OCI-LY7 (cell line): ENCODE results near the gene HBQ1. TPM values are rescaled to one million over a fixed set of nuclear protein-coding genes. Genes with fewer than 3 reads are reported as not detected.

Experiments
- Bru-seq: library from RNA; stranded (reverse); fragments of 400-500 nt; gene quantifications from one replicate; lab custom pipeline; 2021; lab: Mats Ljungman, UMichigan
- BruChase-seq, 2 experiments: library from RNA; stranded (reverse); fragments of 400-500 nt; gene quantifications; one replicate each; lab custom pipeline; 2021; lab: Mats Ljungman, UMichigan
- BruUV-seq: library from RNA; stranded (reverse); fragments of 400-500 nt; replicated peaks from 2 replicates; lab custom pipeline; 2021; lab: Mats Ljungman, UMichigan
- CTCF ChIA-PET: fragments of 300-600 bp; sonication (Branson Sonifier 250); formaldehyde crosslinking; loops from one replicate; lab custom pipeline; 2022; ENCODE audit warnings: antibody characterized with exemption; ENCODE audit not compliant: unreplicated experiment; lab: Charles Lee
- POLR2A ChIA-PET: fragments of 300-600 bp; sonication (Branson Sonifier 250); formaldehyde crosslinking; loops from one replicate; lab custom pipeline; 2022; ENCODE audit warnings: antibody characterized with exemption; lab: Charles Lee
- DNase-seq: peaks from one replicate; pipeline ENCODE4 v3.0.0-alpha.2; 2015; ENCODE audit warnings: low spot score
- H2AFZ ChIP-seq: fragments of 200-600 bp; sonication (generic), shearing (Covaris generic); 2 replicates; pipeline ENCODE4 v1.6.1; 2014; ENCODE audit warnings: mild to moderate bottlenecking, antibody characterized with exemption, low read length, moderate library complexity
- H3K27ac ChIP-seq: fragments of 200-600 bp; sonication (generic); 2 replicates; pipeline ENCODE4 v1.5.1; 2014; ENCODE audit warnings: mixed run types, low read depth, mild to moderate bottlenecking, moderate library complexity, low read length, inconsistent platforms; ENCODE audit not compliant: poor library complexity, severe bottlenecking
- H3K36me3 ChIP-seq: fragments of 200-600 bp; sonication (generic); 2 replicates; pipeline ENCODE4 v1.6.1; 2014; ENCODE audit warnings: mild to moderate bottlenecking, antibody characterized with exemption, low read length, moderate library complexity, mixed read lengths; ENCODE audit not compliant: insufficient read depth
- H3K4me1 ChIP-seq: fragments of 200-600 bp; sonication (generic); 2 replicates; pipeline ENCODE4 v1.5.1; 2014; ENCODE audit warnings: mild to moderate bottlenecking, low read length; ENCODE audit not compliant: insufficient read depth, poor library complexity, severe bottlenecking
- H3K4me2 ChIP-seq: fragments of 200-600 bp; sonication (generic); 2 replicates; pipeline ENCODE4 v1.6.1; 2014; ENCODE audit warnings: mild to moderate bottlenecking, low read length
- H3K4me3 ChIP-seq: fragments of 200-600 bp; sonication (generic); 2 replicates; pipeline ENCODE4 v1.5.1; 2014; ENCODE audit warnings: mild to moderate bottlenecking, low read depth, low read length; ENCODE audit not compliant: poor library complexity, severe bottlenecking
- H3K79me2 ChIP-seq: fragments of 200-600 bp; sonication (generic); 2 replicates; pipeline ENCODE4 v1.6.1; 2016; ENCODE audit warnings: low read depth, mild to moderate bottlenecking, low read length, moderate library complexity, mixed read lengths; ENCODE audit not compliant: insufficient read depth
- H3K9me2 ChIP-seq: fragments of 200-600 bp; sonication (generic); 2 replicates; pipeline ENCODE4 v1.6.1; 2016; ENCODE audit warnings: mild to moderate bottlenecking, low read length, mixed read lengths; ENCODE audit not compliant: insufficient read depth
- H3K9me3 ChIP-seq: fragments of 200-600 bp; sonication (generic); 2 replicates; pipeline ENCODE4 v1.6.1; 2014; ENCODE audit warnings: mild to moderate bottlenecking, mixed run types, low read length, mixed read lengths
- H4K20me1 ChIP-seq: fragments of 200-600 bp; sonication (generic); 2 replicates; pipeline ENCODE4 v1.6.1; 2014; ENCODE audit warnings: mild to moderate bottlenecking, antibody characterized with exemption, low read length, moderate library complexity, mixed read lengths; ENCODE audit not compliant: insufficient read depth
- CTCF ChIP-seq: fragments of 200-600 bp; sonication (generic); conservative IDR thresholded peaks from 2 replicates; pipeline ENCODE4 v1.5.1; 2014; ENCODE audit warnings: mild to moderate bottlenecking, antibody characterized with exemption, low read length, moderate library complexity, mixed read lengths
- EZH2phosphoT487 ChIP-seq: fragments of 200-600 bp; sonication (generic); IDR thresholded peaks from 2 replicates; pipeline ENCODE4 v1.6.1; 2018; ENCODE audit warnings: low read depth, borderline replicate concordance, mild to moderate bottlenecking, mixed run types, antibody characterized with exemption, low read length, moderate library complexity, mixed read lengths
- intact Hi-C: fragments of 100-400 bp; cut with micrococcal nuclease; formaldehyde crosslinking; loops from one replicate; pipeline ENCODE4 v1.10.0; 2022; ENCODE audit not compliant: unreplicated experiment
- long read RNA-seq: library from polyadenylated mRNA; stranded (forward); transcript quantifications from one replicate; pipeline ENCODE4 v2.0.0, GENCODE V29; 2022
- total RNA-seq, 2 experiments: library from RNA; depleted of rRNA in 1 of 2; stranded (reverse); fragments of >200 nt in 1 of 2; shearing (Covaris generic) in 1 of 2; gene quantifications; 2 replicates each; pipeline ENCODE4 v1.2.3, GENCODE V29; 2014 to 2022

The HBQ1 gene
- not detected in 2 replicates for total RNA-seq (2014; rRNA removed; shearing (Covaris generic))
- not detected in 2 replicates for total RNA-seq (2022)
- not detected for Bru-seq, nascent RNA
- not detected for BruChase-seq, experiment 1, labeled RNA remaining after a 6-hour chase
- BruChase-seq, experiment 2, labeled RNA remaining after a 2-hour chase = percentile 27 among the genes with signal in this experiment
- long read RNA-seq = 0 reads

- Histone ChIP-seq H3K4me1 (peaks cover 4% of the 10 kb centered on the region), H3K4me2 (peak within 1 kb of the TSS; percentile 26; the same call in 1 of the 2 replicates), H3K4me3 (no peak within 1 kb of the TSS), H2AFZ (no peak within 1 kb of the TSS), H3K27ac (no peak within 1 kb of the TSS), H4K20me1 (no peaks in the 10 kb centered on the region), H3K9me3 (no peaks in the 10 kb centered on the region), H3K9me2 (no peaks in the 10 kb centered on the region), H3K79me2 (no peaks in the 10 kb centered on the region), H3K36me3 (peaks cover 18% of the 10 kb centered on the region; the same call in 1 of the 2 replicates)
- intact Hi-C loops = no loop called here
- POLR2A ChIA-PET = no interaction called here
- no TSS peak for BruUV-seq
- CTCF ChIA-PET = no interaction called here
- no peak for DNase-seq
- TF ChIP-seq CTCF = no peak
- no peak for TF ChIP-seq EZH2phosphoT487
Measured at GRCh38 chr16:180101-180675, at the start of gene HBQ1. HBQ1 (plus strand) TSS chr16:180459; CDS start chr16:180487, 28 bp downstream.

- H3K79me2 ChIP-seq = peaks cover 19% of the 10 kb centered on the region
- TF ChIP-seq CTCF = no peak
- TF ChIP-seq EZH2phosphoT487 = no peak
- H2AFZ ChIP-seq = no peak overlapping the region
- CTCF ChIA-PET = no interaction called here
- no peak overlapping the region for H3K27ac ChIP-seq
- intact Hi-C loops = no loop called here
- no peak for DNase-seq
- H3K4me1 ChIP-seq = no peaks in the 10 kb centered on the region
- no TSS peak for BruUV-seq
- POLR2A ChIA-PET = interaction anchor here (0.6 kb wide), 1 partner anchor 221 kb away, joined by 4 read pairs; no protein-coding TSS in a partner anchor
- peaks cover 8% of the 10 kb centered on the region; the same call in 1 of the 2 replicates for H3K36me3 ChIP-seq
- no peak overlapping the region for H3K4me2 ChIP-seq
- no peaks in the 10 kb centered on the region for H3K9me3 ChIP-seq
- H4K20me1 ChIP-seq = no peaks in the 10 kb centered on the region
- no peaks in the 10 kb centered on the region for H3K9me2 ChIP-seq
- no peak overlapping the region for H3K4me3 ChIP-seq
Measured at GRCh38 chr16:130533-131173, 49.6 kb upstream of the HBQ1 start.
